Neural cell (in vitro differentiated cells): ENCODE results near the gene COL4A1.

Experiments
- CTCF ChIP-seq: fragments of 450-650 bp; IDR thresholded peaks from 2 replicates; pipeline ENCODE4 v1.5.1; 2014; ENCODE audit warnings: antibody characterized with exemption, mild to moderate bottlenecking, moderate library complexity; ENCODE audit not compliant: poor library complexity, severe bottlenecking
- EZH2 ChIP-seq: fragments of 200-600, 300-800 bp; shearing (Covaris generic), sonication (generic); IDR thresholded peaks from 2 replicates; pipeline ENCODE4 v1.6.1; 2014; ENCODE audit warnings: antibody characterized with exemption, low read length, borderline replicate concordance, mild to moderate bottlenecking; ENCODE audit not compliant: insufficient read depth, poor library complexity, severe bottlenecking

GRCh38 chr13:110338441-110339101 lies 31.6 kb upstream of the COL4A1 start:
- TF ChIP-seq CTCF: no peak
- TF ChIP-seq EZH2: no peak
